Neural cell (in vitro differentiated cells): ENCODE data around the gene DPM3. TPM values are rescaled to one million over a fixed set of nuclear protein-coding genes. Genes with fewer than 3 reads are reported as not detected.
A peak's percentile ranks its signal among the peaks of the same experiment; 100 is the strongest.

Experiments
- H2AFZ ChIP-seq: fragments of 200-600, 300-800 bp; sonication (generic), shearing (Covaris generic); 2 replicates; pipeline ENCODE4 v1.6.0; 2014; ENCODE audit warnings: low read depth, mild to moderate bottlenecking, antibody characterized with exemption, low read length, moderate library complexity
- H3F3A ChIP-seq: fragments of 200-600 bp; shearing (Covaris generic); 2 replicates; pipeline ENCODE4 v1.6.1; 2016; ENCODE audit warnings: mild to moderate bottlenecking, moderate library complexity, mixed read lengths, antibody characterized with exemption, low read length; ENCODE audit not compliant: insufficient read depth, poor library complexity, severe bottlenecking
- H3K27ac ChIP-seq: fragments of 200-600, 300-800 bp; sonication (generic), shearing (Covaris generic); 2 replicates; pipeline ENCODE4 v1.5.1; 2014; ENCODE audit warnings: mild to moderate bottlenecking, low read length, moderate library complexity
- H3K27me3 ChIP-seq: fragments of 300-800, 200-600 bp; sonication (generic), shearing (Covaris generic); 2 replicates; pipeline ENCODE4 v1.6.0; 2014; ENCODE audit warnings: mild to moderate bottlenecking, low read depth, low read length, moderate library complexity; ENCODE audit not compliant: insufficient read depth
- H3K36me3 ChIP-seq: fragments of 300-800, 200-600 bp; sonication (generic), shearing (Covaris generic); 2 replicates; pipeline ENCODE4 v1.5.1; 2014; ENCODE audit warnings: mild to moderate bottlenecking, antibody characterized with exemption, low read length, moderate library complexity; ENCODE audit not compliant: insufficient read depth
- H3K4me2 ChIP-seq: fragments of 300-800, 200-600 bp; sonication (generic), shearing (Covaris generic); 2 replicates; pipeline ENCODE4 v1.6.0; 2014; ENCODE audit warnings: mild to moderate bottlenecking, low read length
- H3K4me3 ChIP-seq: fragments of 300-800, 200-600 bp; sonication (generic), shearing (Covaris generic); 2 replicates; pipeline ENCODE4 v1.5.1; 2014; ENCODE audit warnings: mild to moderate bottlenecking, low read length, moderate library complexity
- H3K79me2 ChIP-seq: fragments of 200-600 bp; shearing (Covaris generic); replicated peaks from 2 replicates; pipeline ENCODE4 v1.6.0; 2014; ENCODE audit warnings: mild to moderate bottlenecking, low read length, moderate library complexity; ENCODE audit not compliant: insufficient read depth
- H3K9ac ChIP-seq: fragments of 300-800, 200-600 bp; sonication (generic), shearing (Covaris generic); 2 replicates; pipeline ENCODE4 v1.6.1; 2016; ENCODE audit warnings: mild to moderate bottlenecking, low read length, mixed read lengths
- H3K9me2 ChIP-seq: fragments of 200-600 bp; shearing (Covaris generic); 2 replicates; pipeline ENCODE4 v1.6.1; 2016; ENCODE audit warnings: mild to moderate bottlenecking, low read length, mixed read lengths; ENCODE audit not compliant: insufficient read depth
- H3K9me3 ChIP-seq: fragments of 200-600, 300-800 bp; sonication (generic), shearing (Covaris generic); 2 replicates; pipeline ENCODE4 v1.6.1; 2016; ENCODE audit warnings: mild to moderate bottlenecking, mixed run types, low read length, moderate library complexity, mixed read lengths
- H4K20me1 ChIP-seq: fragments of 200-600 bp; shearing (Covaris generic); 2 replicates; pipeline ENCODE4 v1.6.1; 2016; ENCODE audit warnings: mild to moderate bottlenecking, mixed run types; ENCODE audit not compliant: insufficient read depth
- CTCF ChIP-seq: fragments of 450-650 bp; IDR thresholded peaks from 2 replicates; pipeline ENCODE4 v1.5.1; 2014; ENCODE audit warnings: antibody characterized with exemption, mild to moderate bottlenecking, moderate library complexity; ENCODE audit not compliant: poor library complexity, severe bottlenecking
- EP300 ChIP-seq: fragments of 450-650 bp; conservative IDR thresholded peaks from 2 replicates; pipeline ENCODE4 v1.6.1; 2014; ENCODE audit warnings: antibody characterized with exemption, mild to moderate bottlenecking, moderate library complexity; ENCODE audit not compliant: poor library complexity, severe bottlenecking
- EZH2 ChIP-seq: fragments of 200-600, 300-800 bp; shearing (Covaris generic), sonication (generic); IDR thresholded peaks from 2 replicates; pipeline ENCODE4 v1.6.1; 2014; ENCODE audit warnings: antibody characterized with exemption, low read length, borderline replicate concordance, mild to moderate bottlenecking; ENCODE audit not compliant: insufficient read depth, poor library complexity, severe bottlenecking
- MXI1 ChIP-seq: fragments of 450-650 bp; conservative IDR thresholded peaks from 2 replicates; pipeline ENCODE4 v1.6.1; 2014; ENCODE audit warnings: antibody characterized with exemption, mild to moderate bottlenecking; ENCODE audit not compliant: poor library complexity, severe bottlenecking
- POLR2AphosphoS5 ChIP-seq: IDR thresholded peaks from 2 replicates; pipeline ENCODE4 v1.6.1; 2012
- RAD21 ChIP-seq: fragments of 450-650 bp; conservative IDR thresholded peaks from 2 replicates; pipeline ENCODE4 v1.6.1; 2014; ENCODE audit warnings: antibody characterized with exemption, mild to moderate bottlenecking, moderate library complexity
- REST ChIP-seq: IDR thresholded peaks from 2 replicates; pipeline ENCODE4 v1.6.1; 2012; ENCODE audit warnings: borderline replicate concordance
- SMC3 ChIP-seq: fragments of 450-650 bp; conservative IDR thresholded peaks from 2 replicates; pipeline ENCODE4 v1.6.1; 2014; ENCODE audit warnings: antibody characterized with exemption, mild to moderate bottlenecking, moderate library complexity; ENCODE audit not compliant: poor library complexity
- TAF1 ChIP-seq: IDR thresholded peaks from 2 replicates; pipeline ENCODE4 v1.6.1; 2012; ENCODE audit warnings: low read depth
- polyA plus RNA-seq: library from polyadenylated mRNA; depleted of rRNA; stranded (reverse); fragments of >200 nt; gene quantifications from 2 replicates; pipeline ENCODE4 v1.2.3, GENCODE V29; 2014

Gene DPM3
- polyA plus RNA-seq, 1 donor from 2014 or later = 150 TPM

GRCh38 chr1:155103325-155103724 is 37.0 kb downstream of the DPM3 start:
- H3K36me3 ChIP-seq = no peaks in the 10 kb centered on the region
- H3K79me2 ChIP-seq = no peaks in the 10 kb centered on the region
- H3K27ac ChIP-seq = no peak overlapping the region
- no peaks in the 10 kb centered on the region for H3K9me2 ChIP-seq
- H3K9me3 ChIP-seq = no peaks in the 10 kb centered on the region
- H3K27me3 ChIP-seq = no peaks in the 10 kb centered on the region
- no peak overlapping the region for H3K9ac ChIP-seq
- no peaks in the 10 kb centered on the region for H4K20me1 ChIP-seq
- H3F3A ChIP-seq = no peaks in the 10 kb centered on the region
- no peak for TF ChIP-seq SMC3
- no peak for TF ChIP-seq TAF1
- no peak for TF ChIP-seq EP300
- no peak for TF ChIP-seq REST
- no peak for TF ChIP-seq MXI1
- no peak for TF ChIP-seq POLR2AphosphoS5
- TF ChIP-seq EZH2 = no peak
- no peak for TF ChIP-seq RAD21
- no peak for TF ChIP-seq CTCF
- no peak overlapping the region for H3K4me2 ChIP-seq
- no peak overlapping the region for H3K4me3 ChIP-seq
- H2AFZ ChIP-seq = no peak overlapping the region

- TF ChIP-seq SMC3 = no peak
- no peak overlapping the region for H2AFZ ChIP-seq
- no peak overlapping the region for H3K4me3 ChIP-seq
- no peaks in the 10 kb centered on the region for H3K9me2 ChIP-seq
- no peak overlapping the region for H3K4me2 ChIP-seq
- H3K79me2 ChIP-seq = no peaks in the 10 kb centered on the region
- no peaks in the 10 kb centered on the region for H3F3A ChIP-seq
- no peak overlapping the region for H3K9ac ChIP-seq
- no peaks in the 10 kb centered on the region for H3K9me3 ChIP-seq
- H3K27me3 ChIP-seq = no peaks in the 10 kb centered on the region
- H4K20me1 ChIP-seq = no peaks in the 10 kb centered on the region
- H3K36me3 ChIP-seq = no peaks in the 10 kb centered on the region
- H3K27ac ChIP-seq = no peak overlapping the region
Measured at GRCh38 chr1:155099331-155099730, 41.0 kb downstream of the DPM3 start.

- H4K20me1 ChIP-seq = no peaks in the 10 kb centered on the region
- H3K27ac ChIP-seq = no peak overlapping the region
- no peak overlapping the region for H3K4me2 ChIP-seq
- no peaks in the 10 kb centered on the region for H3K79me2 ChIP-seq
- no peak for TF ChIP-seq SMC3
- peak; percentile 12 for TF ChIP-seq CTCF
- H3K4me3 ChIP-seq = no peak overlapping the region
- no peaks in the 10 kb centered on the region for H3K9me2 ChIP-seq
- H3K36me3 ChIP-seq = no peaks in the 10 kb centered on the region
- no peak overlapping the region for H3K9ac ChIP-seq
- H3F3A ChIP-seq = no peaks in the 10 kb centered on the region
- H3K9me3 ChIP-seq = no peaks in the 10 kb centered on the region
- H2AFZ ChIP-seq = no peak overlapping the region
- H3K27me3 ChIP-seq = no peaks in the 10 kb centered on the region
Measured at GRCh38 chr1:155094622-155094948, 45.7 kb downstream of the DPM3 start.
